K562 (cell line): ENCODE results near the gene TTC19. TPM values are rescaled to one million over a fixed set of nuclear protein-coding genes. Genes with fewer than 3 reads are reported as not detected.

ENCODE experiments used
- ATAC-seq: fragments of 200-7000 bp; cut with Tn5 transposase; 3 replicates; pipeline ENCODE4 v1.9.1; 2020; ENCODE audit warnings: moderate library complexity
- BruUV-seq: library from RNA; stranded (reverse); fragments of 400-500 nt; replicated peaks from 2 replicates; lab custom pipeline; 2021; lab: Mats Ljungman, UMichigan
- CTCF ChIA-PET: fragments of 300-600 bp; formaldehyde crosslinking; extraction: SDS; loops from one replicate; lab custom pipeline; 2021; ENCODE audit warnings: low intra/inter-chr PET ratio; lab: Yijun Ruan, JAX
- POLR2A ChIA-PET: fragments of 300-600, 350-650 bp; sonication (Branson Sonifier 250); formaldehyde crosslinking; extraction: SDS; loops from one replicate; lab custom pipeline; 2021; ENCODE audit warnings: antibody characterized with exemption, inconsistent platforms; lab: Yijun Ruan, JAX
- DNase-seq, 4 experiments: peaks; one replicate each; pipeline versions ENCODE4 v3.0.0 to v3.0.0-alpha.2; 2011 to 2018; ENCODE audit warnings: low spot score in 3 of 4, mixed read lengths in 3 of 4; ENCODE audit errors: extremely low read depth in 1 of 4
- FAIRE-seq: peaks from 2 replicates; lab custom pipeline; 2011; peaks lifted over from hg19 to GRCh38; lab: Jason Lieb, UNC
- H2AFZ ChIP-seq: 2 replicates; pipeline ENCODE4 v1.6.0; 2011; ENCODE audit warnings: low read depth, low read length, control low read depth, inconsistent platforms
- H3K27ac ChIP-seq: fragments of 200-600 bp; 3 replicates; pipeline ENCODE4 v1.8.0; 2011; ENCODE audit warnings: low read depth, mild to moderate bottlenecking, control low read depth, inconsistent platforms, low read length, moderate library complexity, mixed read lengths; ENCODE audit errors: extremely low read depth
- H3K27me3 ChIP-seq, 2 experiments: fragments of 300-600 bp in 1 of 2; 2 replicates in 1 of 2; 3 replicates in 1 of 2; pipeline versions ENCODE4 v1.6.0 to v1.8.0; 2011; ENCODE audit warnings: inconsistent platforms in 2 of 2, low read length in 2 of 2, mild to moderate bottlenecking in 1 of 2, mixed read lengths in 1 of 2, moderate library complexity in 1 of 2; ENCODE audit not compliant: control insufficient read depth in 2 of 2, insufficient read depth in 2 of 2
- H3K36me3 ChIP-seq: fragments of 300-600 bp; 3 replicates; pipeline ENCODE4 v1.8.0; 2011; ENCODE audit warnings: mild to moderate bottlenecking, low read length, inconsistent platforms; ENCODE audit not compliant: control insufficient read depth, insufficient read depth
- H3K4me1 ChIP-seq, 2 experiments: fragments of 200-600 bp in 1 of 2; replicated peaks in 1 of 2; 2 replicates in 1 of 2; 3 replicates in 1 of 2; pipeline versions ENCODE4 v1.5.1 to v1.8.0; 2011; ENCODE audit warnings: inconsistent platforms in 2 of 2, low read length in 2 of 2, mild to moderate bottlenecking in 1 of 2, mixed read lengths in 1 of 2, moderate library complexity in 1 of 2; ENCODE audit not compliant: control insufficient read depth in 2 of 2, insufficient read depth in 2 of 2
- H3K4me2 ChIP-seq: 2 replicates; pipeline ENCODE4 v1.6.1; 2011; ENCODE audit warnings: low read length, control low read depth, inconsistent platforms, mixed read lengths; ENCODE audit not compliant: insufficient read depth
- H3K4me3 ChIP-seq: fragments of 200-600 bp; sonication (generic), shearing (Covaris generic); 2 replicates; pipeline ENCODE4 v1.5.1; 2016; ENCODE audit warnings: control low read depth, inconsistent platforms
- H3K79me2 ChIP-seq: fragments of 200-600 bp; 3 replicates; pipeline ENCODE4 v1.8.0; 2011; ENCODE audit warnings: low read length, inconsistent platforms; ENCODE audit not compliant: control insufficient read depth, insufficient read depth
- H3K9ac ChIP-seq, 2 experiments: 2 replicates each; pipeline versions ENCODE4 v1.6.0 to v1.6.1; 2011; ENCODE audit warnings: low read depth in 2 of 2, low read length in 2 of 2, control low read depth in 1 of 2, inconsistent platforms in 1 of 2, mild to moderate bottlenecking in 1 of 2, mixed read lengths in 1 of 2; ENCODE audit not compliant: insufficient read depth in 1 of 2
- H3K9me1 ChIP-seq: one replicate; pipeline ENCODE4 v1.6.0; 2011; ENCODE audit warnings: inconsistent platforms, mild to moderate bottlenecking, low read length, moderate library complexity; ENCODE audit not compliant: control insufficient read depth, insufficient read depth
- H3K9me3 ChIP-seq: replicated peaks from 2 replicates; pipeline ENCODE4 v1.5.1; 2011; ENCODE audit warnings: low read depth, low read length, inconsistent platforms; ENCODE audit not compliant: control insufficient read depth, insufficient read depth
- H4K20me1 ChIP-seq: replicated peaks from 2 replicates; pipeline ENCODE4 v1.6.1; 2011; ENCODE audit warnings: low read length, inconsistent platforms, mixed read lengths; ENCODE audit not compliant: control insufficient read depth, insufficient read depth
- CHD1 ChIP-seq: fragments of 200-600 bp; sonication (generic); IDR thresholded peaks from one replicate; pipeline ENCODE4 v1.6.1; 2012; ENCODE audit warnings: mild to moderate bottlenecking, moderate library complexity, low read length, inconsistent platforms
- DNMT1 ChIP-seq: fragments of 450-650 bp; IDR thresholded peaks from 2 replicates; pipeline ENCODE4 v1.6.1; 2016; ENCODE audit warnings: antibody characterized with exemption, mild to moderate bottlenecking
- ID3 ChIP-seq, 2 experiments: fragments of 250-450 bp in 1 of 2; fragments of 450-650 bp in 1 of 2; sonication (Bioruptor Pico) in 1 of 2; IDR thresholded peaks; 2 replicates each; pipeline versions ENCODE4 v1.6.1 to v1.8.0; 2016 to 2021; ENCODE audit warnings: mild to moderate bottlenecking in 2 of 2, moderate library complexity in 2 of 2, missing compliant biosample characterization in 1 of 2, missing genetic modification characterization in 1 of 2
- IFI16 ChIP-seq: fragments of 250-450 bp; sonication (Bioruptor Pico); IDR thresholded peaks from 2 replicates; pipeline ENCODE4 v2.1.2; 2022; ENCODE audit warnings: mild to moderate bottlenecking, inconsistent platforms
- POLR2AphosphoS2 ChIP-seq: IDR thresholded peaks from 2 replicates; pipeline ENCODE4 v1.6.1; 2012; ENCODE audit warnings: low read length, improper control_type of control experiment
- RBM14 ChIP-seq: fragments of 200-400 bp; formaldehyde crosslinking; IDR thresholded peaks from 2 replicates; pipeline ENCODE4 v1.6.1; 2018; ENCODE audit warnings: low read depth, mild to moderate bottlenecking, low read length, moderate library complexity, borderline replicate concordance; ENCODE audit not compliant: insufficient read depth
- SIN3A ChIP-seq, 2 experiments: fragments of 150-350 bp in 1 of 2; IDR thresholded peaks; 2 replicates each; pipeline ENCODE4 v1.6.1; 2011 to 2016; ENCODE audit warnings: borderline replicate concordance in 2 of 2, low read depth in 2 of 2, low read length in 2 of 2, mild to moderate bottlenecking in 2 of 2, moderate library complexity in 2 of 2; ENCODE audit not compliant: control insufficient read depth in 1 of 2
- SMARCE1 ChIP-seq: fragments of 450-650 bp; IDR thresholded peaks from 2 replicates; pipeline ENCODE4 v1.7.1; 2016; ENCODE audit warnings: mild to moderate bottlenecking
- ZNF644 ChIP-seq: fragments of 200-800 bp; sonication (Bioruptor generic); IDR thresholded peaks from 2 replicates; pipeline ENCODE4 v1.6.1; 2016; ENCODE audit warnings: low read depth, missing genetic modification characterization, missing compliant biosample characterization
- WGBS: fragments of 100-300 bp; shearing (Covaris generic); methylation state at CpG from one replicate; pipeline ENCODE4 v1.1.6; 2016; ENCODE audit warnings: low coverage, mixed read lengths; ENCODE audit not compliant: insufficient coverage; ENCODE audit errors: missing lambda C conversion rate; 5-methylcytosine and 5-hydroxymethylcytosine counted together
- in situ Hi-C: fragments of 300-500 bp; cut with MboI; formaldehyde crosslinking; loops from 4 replicates; pipeline ENCODE4 v1.15.0; 2018; ENCODE audit warnings: inconsistent platforms, mixed read lengths
- intact Hi-C: fragments of 100-400 bp; cut with micrococcal nuclease; formaldehyde crosslinking; loops from 2 replicates; pipeline ENCODE4 v1.14.2; 2022
- polyA plus RNA-seq, 8 experiments: library from polyadenylated mRNA; depleted of rRNA in 4 of 8; stranded (reverse) in 5 of 8; unstranded in 3 of 8; fragments of >200 nt; fragmentation: Nextera tagmentation in 2 of 8; fragmentation: Illumina TruSeq in 1 of 8; extraction: Ambion mirVana in 2 of 8; extraction: Trizol in 1 of 8; gene quantifications; 2 replicates each; pipeline versions ENCODE4 v1.2.1 to v1.2.3, GENCODE V29; 2011 to 2014; ENCODE audit warnings: inconsistent platforms in 1 of 8, missing spikeins in 1 of 8
- total RNA-seq, 7 experiments: library from RNA; depleted of rRNA in 6 of 7; stranded (reverse); fragments of >200 nt in 6 of 7; fragmentation: Illumina TruSeq in 2 of 7; extraction: Trizol in 2 of 7; gene quantifications; 2 replicates each; pipeline versions ENCODE4 v1.2.1 to v1.2.3, GENCODE V29; 2011 to 2021; ENCODE audit warnings: low replicate concordance in 1 of 7
- TF ChIP-seq, protein P1 (sequence below): fragments of 450-650 bp; IDR thresholded peaks from 2 replicates; pipeline ENCODE4 v1.6.1; 2018; ENCODE audit warnings: mild to moderate bottlenecking, low read depth; ENCODE audit not compliant: partially characterized antibody
- TF ChIP-seq, protein P2 (sequence below): fragments of 450-650 bp; IDR thresholded peaks from 2 replicates; pipeline ENCODE4 v1.6.1; 2016
- TF ChIP-seq, protein P3 (sequence below): fragments of 200-800 bp; sonication (Bioruptor generic); IDR thresholded peaks from 2 replicates; pipeline ENCODE4 v1.6.1; 2017; ENCODE audit warnings: missing genetic modification characterization, missing compliant biosample characterization
- TF ChIP-seq, protein P4 (sequence below): IDR thresholded peaks from 2 replicates; pipeline ENCODE4 v1.6.1; 2012; ENCODE audit warnings: low read depth, low read length, improper control_type of control experiment, borderline replicate concordance

Gene TTC19
- total and polyA plus RNA-seq, 9 of the 15 experiments (the other 6 are each of a cell fraction or from before 2014, with no cell fraction given) = 8.1 to 60.8 (median 25.3) TPM

DNA sequence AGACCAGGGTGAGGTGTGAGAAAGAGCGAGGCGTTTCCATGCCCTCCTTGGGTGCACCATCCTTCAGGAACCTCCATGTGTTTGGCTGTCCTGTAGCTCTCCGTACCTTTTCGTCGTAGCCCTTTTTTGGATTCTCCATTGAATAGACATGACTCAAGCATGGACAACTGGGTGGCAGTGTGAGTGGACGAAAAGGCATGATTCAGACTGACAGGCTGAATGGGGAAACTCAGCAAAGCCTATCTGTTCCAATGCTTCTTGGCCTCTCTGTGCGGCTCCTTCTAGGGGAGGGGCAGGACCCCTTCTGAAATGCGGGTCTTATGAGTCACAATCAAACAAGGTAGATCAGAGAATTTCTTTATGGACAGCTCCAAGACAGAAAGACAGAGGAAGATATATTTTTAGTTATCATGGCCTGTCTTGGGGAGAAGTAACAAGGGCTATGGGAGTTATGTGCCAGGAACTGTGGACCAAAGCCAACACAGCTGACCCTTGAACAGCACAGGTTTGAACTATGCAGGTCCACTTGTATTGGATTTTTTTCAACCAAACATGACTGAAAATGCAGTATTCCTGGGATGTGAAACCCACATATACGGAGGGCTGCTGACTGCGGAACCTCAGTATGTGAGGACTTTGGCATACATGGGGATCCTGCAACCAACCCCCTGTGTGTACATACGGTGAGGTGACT is 31.8 kb upstream of the TTC19 start:
- ChIA-PET POLR2A (no interaction called here), CTCF (no interaction called here)
- DNase-seq (no peak), FAIRE-seq (no peak), ATAC-seq (no peak)
- no TSS peak for BruUV-seq
- peaks cover 9% of the 10 kb centered on the region; the same call in 2 of the 3 replicates for H3K36me3 ChIP-seq
- H3K4me3 ChIP-seq = no peak overlapping the region
- peaks cover 29 to 53% of the 10 kb centered on the region in 2 experiments for H3K4me1 ChIP-seq
- in situ Hi-C loops = loop anchor here (25.0 kb wide), 1 partner anchor 706 kb away; the partner anchor contains the start of gene PMP22
- no peak overlapping the region for H2AFZ ChIP-seq
- H3K4me2 ChIP-seq = no peak overlapping the region
- no peaks in the 10 kb centered on the region for H4K20me1 ChIP-seq
- H3K9ac ChIP-seq = no peak overlapping the region
- H3K27me3 ChIP-seq = no peaks in the 10 kb centered on the region
- H3K27ac ChIP-seq = no peak overlapping the region
- WGBS = 82% methylated on average over 10 of the region's 11 CpGs
- H3K9me1 ChIP-seq = no peaks in the 10 kb centered on the region
- H3K79me2 ChIP-seq = peaks cover 57% of the 10 kb centered on the region
- H3K9me3 ChIP-seq = no peaks in the 10 kb centered on the region
- intact Hi-C loops = no loop called here
- TF ChIP-seq RBM14 (no peak), CHD1 (no peak), SMARCE1 (no peak), SIN3A (IDR thresholded peaks at IDR 0.05; ENCODE audit: borderline replicate concordance in 2 of 2, control insufficient read depth in 1 of 2, low read depth in 2 of 2, low read length in 2 of 2) (no peak), IFI16 (no peak), ZNF644 (tag) (no peak), DNMT1 (no peak), POLR2AphosphoS2 (no peak), ID3 (CRISPR knock-in tag; IDR thresholded peaks at IDR 0.05) (no peak), ID3 (tag; IDR thresholded peaks at IDR 0.05) (no peak)
- TF ChIP-seq, protein P1, sequence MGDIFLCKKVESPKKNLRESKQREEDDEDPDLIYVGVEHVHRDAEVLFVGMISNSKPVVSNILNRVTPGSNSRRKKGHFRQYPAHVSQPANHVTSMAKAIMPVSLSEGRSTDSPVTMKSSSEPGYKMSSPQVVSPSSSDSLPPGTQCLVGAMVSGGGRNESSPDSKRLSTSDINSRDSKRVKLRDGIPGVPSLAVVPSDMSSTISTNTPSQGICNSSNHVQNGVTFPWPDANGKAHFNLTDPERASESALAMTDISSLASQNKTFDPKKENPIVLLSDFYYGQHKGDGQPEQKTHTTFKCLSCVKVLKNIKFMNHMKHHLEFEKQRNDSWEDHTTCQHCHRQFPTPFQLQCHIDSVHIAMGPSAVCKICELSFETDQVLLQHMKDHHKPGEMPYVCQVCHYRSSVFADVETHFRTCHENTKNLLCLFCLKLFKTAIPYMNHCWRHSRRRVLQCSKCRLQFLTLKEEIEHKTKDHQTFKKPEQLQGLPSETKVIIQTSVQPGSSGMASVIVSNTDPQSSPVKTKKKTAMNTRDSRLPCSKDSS = no peak
- TF ChIP-seq, protein P2, sequence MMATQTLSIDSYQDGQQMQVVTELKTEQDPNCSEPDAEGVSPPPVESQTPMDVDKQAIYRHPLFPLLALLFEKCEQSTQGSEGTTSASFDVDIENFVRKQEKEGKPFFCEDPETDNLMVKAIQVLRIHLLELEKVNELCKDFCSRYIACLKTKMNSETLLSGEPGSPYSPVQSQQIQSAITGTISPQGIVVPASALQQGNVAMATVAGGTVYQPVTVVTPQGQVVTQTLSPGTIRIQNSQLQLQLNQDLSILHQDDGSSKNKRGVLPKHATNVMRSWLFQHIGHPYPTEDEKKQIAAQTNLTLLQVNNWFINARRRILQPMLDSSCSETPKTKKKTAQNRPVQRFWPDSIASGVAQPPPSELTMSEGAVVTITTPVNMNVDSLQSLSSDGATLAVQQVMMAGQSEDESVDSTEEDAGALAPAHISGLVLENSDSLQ = no peak
- TF ChIP-seq, protein P3, sequence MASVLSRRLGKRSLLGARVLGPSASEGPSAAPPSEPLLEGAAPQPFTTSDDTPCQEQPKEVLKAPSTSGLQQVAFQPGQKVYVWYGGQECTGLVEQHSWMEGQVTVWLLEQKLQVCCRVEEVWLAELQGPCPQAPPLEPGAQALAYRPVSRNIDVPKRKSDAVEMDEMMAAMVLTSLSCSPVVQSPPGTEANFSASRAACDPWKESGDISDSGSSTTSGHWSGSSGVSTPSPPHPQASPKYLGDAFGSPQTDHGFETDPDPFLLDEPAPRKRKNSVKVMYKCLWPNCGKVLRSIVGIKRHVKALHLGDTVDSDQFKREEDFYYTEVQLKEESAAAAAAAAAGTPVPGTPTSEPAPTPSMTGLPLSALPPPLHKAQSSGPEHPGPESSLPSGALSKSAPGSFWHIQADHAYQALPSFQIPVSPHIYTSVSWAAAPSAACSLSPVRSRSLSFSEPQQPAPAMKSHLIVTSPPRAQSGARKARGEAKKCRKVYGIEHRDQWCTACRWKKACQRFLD (CRISPR knock-in tag) = no peak
- TF ChIP-seq, protein P4, sequence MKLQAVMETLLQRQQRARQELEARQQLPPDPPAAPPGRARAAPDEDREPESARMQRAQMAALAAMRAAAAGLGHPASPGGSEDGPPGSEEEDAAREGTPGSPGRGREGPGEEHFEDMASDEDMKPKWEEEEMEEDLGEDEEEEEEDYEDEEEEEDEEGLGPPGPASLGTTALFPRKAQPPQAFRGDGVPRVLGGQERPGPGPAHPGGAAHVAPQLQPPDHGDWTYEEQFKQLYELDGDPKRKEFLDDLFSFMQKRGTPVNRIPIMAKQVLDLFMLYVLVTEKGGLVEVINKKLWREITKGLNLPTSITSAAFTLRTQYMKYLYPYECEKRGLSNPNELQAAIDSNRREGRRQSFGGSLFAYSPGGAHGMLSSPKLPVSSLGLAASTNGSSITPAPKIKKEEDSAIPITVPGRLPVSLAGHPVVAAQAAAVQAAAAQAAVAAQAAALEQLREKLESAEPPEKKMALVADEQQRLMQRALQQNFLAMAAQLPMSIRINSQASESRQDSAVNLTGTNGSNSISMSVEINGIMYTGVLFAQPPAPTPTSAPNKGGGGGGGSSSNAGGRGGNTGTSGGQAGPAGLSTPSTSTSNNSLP = no peak
